B cell (primary cell): ENCODE data around the gene IST1.

ENCODE experiments used
- CTCF ChIP-seq: fragments of 200-600 bp; IDR thresholded peaks from one replicate; pipeline ENCODE4 v1.8.0; 2022; ENCODE audit warnings: antibody characterized with exemption, mild to moderate bottlenecking
- EZH2 ChIP-seq: IDR thresholded peaks from 2 replicates; pipeline ENCODE4 v1.6.1; 2012; ENCODE audit warnings: borderline replicate concordance, low read depth, mild to moderate bottlenecking, moderate library complexity, low read length; ENCODE audit not compliant: insufficient read depth, poor library complexity, severe bottlenecking

GRCh38 chr16:71929048-71929447 lies 33.7 kb downstream of the IST1 start:
- TF ChIP-seq CTCF (no peak), EZH2 (no peak)
